Measurements from ENCODE around the gene SORBS2.

GRCh38 chr4:185792384-185793115 is 19.4 kb downstream of the SORBS2 start:
- TF ChIP-seq CTCF (IDR thresholded peaks at IDR 0.05) = no peak
- no peak for TF ChIP-seq SP1 (CRISPR knock-in tag; conservative IDR thresholded peaks at IDR 0.05)
- TF ChIP-seq MAX (CRISPR knock-in tag; IDR thresholded peaks at IDR 0.05) = no peak
- TF ChIP-seq, protein P1, sequence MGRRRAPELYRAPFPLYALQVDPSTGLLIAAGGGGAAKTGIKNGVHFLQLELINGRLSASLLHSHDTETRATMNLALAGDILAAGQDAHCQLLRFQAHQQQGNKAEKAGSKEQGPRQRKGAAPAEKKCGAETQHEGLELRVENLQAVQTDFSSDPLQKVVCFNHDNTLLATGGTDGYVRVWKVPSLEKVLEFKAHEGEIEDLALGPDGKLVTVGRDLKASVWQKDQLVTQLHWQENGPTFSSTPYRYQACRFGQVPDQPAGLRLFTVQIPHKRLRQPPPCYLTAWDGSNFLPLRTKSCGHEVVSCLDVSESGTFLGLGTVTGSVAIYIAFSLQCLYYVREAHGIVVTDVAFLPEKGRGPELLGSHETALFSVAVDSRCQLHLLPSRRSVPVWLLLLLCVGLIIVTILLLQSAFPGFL (CRISPR knock-in tag; IDR thresholded peaks at IDR 0.05; ENCODE audit: borderline replicate concordance) = no peak

All from WTC11 (cell line).